ENCODE results near the gene IRF6. TPM values are rescaled to one million over a fixed set of nuclear protein-coding genes. Genes with fewer than 3 reads are reported as not detected.
"Not testable (repeated sequence)": the region's sequence is repeated elsewhere in the genome, so short reads cannot be mapped to it uniquely, and the experiment has no call there.

IRF6 gene
- total RNA-seq, 1 experiment from 2014 or later, result not detected

- peak; percentile 74 for DNase-seq (ENCODE audit: low read depth)
Observed at GRCh38 chr1:209823143-209824041, 17.4 kb upstream of the IRF6 start.

- DNase-seq (ENCODE audit: low read depth), result no peak
Observed at GRCh38 chr1:209822706-209823105, 16.8 kb upstream of the IRF6 start.

GRCh38 chr1:209820986-209821385 is 15.0 kb upstream of the IRF6 start:
- DNase-seq (ENCODE audit: low read depth), result no peak

GRCh38 chr1:209819058-209819457 is 13.1 kb upstream of the IRF6 start:
- DNase-seq (ENCODE audit: low read depth), result no peak

- DNase-seq (ENCODE audit: low read depth), result no peak
Observed at GRCh38 chr1:209817691-209818090, 11.7 kb upstream of the IRF6 start.

- DNase-seq (ENCODE audit: low read depth), result no peak
Observed at GRCh38 chr1:209816923-209817322, 11.0 kb upstream of the IRF6 start.

- DNase-seq (ENCODE audit: low read depth), result no peak
Observed at GRCh38 chr1:209815931-209816341, 10.0 kb upstream of the IRF6 start.

- no peak for DNase-seq (ENCODE audit: low read depth)
Observed at GRCh38 chr1:209815490-209815889, 9.5 kb upstream of the IRF6 start.

- DNase-seq (ENCODE audit: low read depth), result no peak
Observed at GRCh38 chr1:209813902-209814301, 8.0 kb upstream of the IRF6 start.

GRCh38 chr1:209810783-209811182 is 4.8 kb upstream of the IRF6 start:
- DNase-seq (ENCODE audit: low read depth), result no peak

GRCh38 chr1:209809611-209810010 is 3.7 kb upstream of the IRF6 start:
- no peak for DNase-seq (ENCODE audit: low read depth)

- peak; percentile 94 for DNase-seq (ENCODE audit: low read depth)
Observed at GRCh38 chr1:209808059-209808581, 2.2 kb upstream of the IRF6 start.

GRCh38 chr1:209807509-209807908 is 1.6 kb upstream of the IRF6 start:
- no peak for DNase-seq (ENCODE audit: low read depth)

GRCh38 chr1:209805341-209805781 is 581 bp downstream of the IRF6 start:
- no peak for DNase-seq (ENCODE audit: low read depth)

GRCh38 chr1:209803568-209803967 is 2.4 kb downstream of the IRF6 start:
- no peak for DNase-seq (ENCODE audit: low read depth)

GRCh38 chr1:209802780-209803152 is 3.2 kb downstream of the IRF6 start:
- no peak for DNase-seq (ENCODE audit: low read depth)

GRCh38 chr1:209802117-209802779 is 3.7 kb downstream of the IRF6 start:
- no peak for DNase-seq (ENCODE audit: low read depth)

- DNase-seq (ENCODE audit: low read depth), result no peak
Observed at GRCh38 chr1:209800984-209801834, 4.7 kb downstream of the IRF6 start.

GRCh38 chr1:209797978-209798639 is 7.8 kb downstream of the IRF6 start:
- DNase-seq (ENCODE audit: low read depth), result peak; percentile 20

GRCh38 chr1:209793711-209794110 is 12.2 kb downstream of the IRF6 start:
- not testable (repeated sequence) for DNase-seq (ENCODE audit: low read depth)

- DNase-seq (ENCODE audit: low read depth), result no peak
Observed at GRCh38 chr1:209791920-209792319, 14.0 kb downstream of the IRF6 start.

All from LHCN-M2 (cell line).